ENCODE measurements around the gene PROSER1. TPM values are rescaled to one million over a fixed set of nuclear protein-coding genes. Genes with fewer than 3 reads are reported as not detected.

PROSER1 gene
- total RNA-seq, 1 donor from 2014 or later = 63.7 TPM

DNA sequence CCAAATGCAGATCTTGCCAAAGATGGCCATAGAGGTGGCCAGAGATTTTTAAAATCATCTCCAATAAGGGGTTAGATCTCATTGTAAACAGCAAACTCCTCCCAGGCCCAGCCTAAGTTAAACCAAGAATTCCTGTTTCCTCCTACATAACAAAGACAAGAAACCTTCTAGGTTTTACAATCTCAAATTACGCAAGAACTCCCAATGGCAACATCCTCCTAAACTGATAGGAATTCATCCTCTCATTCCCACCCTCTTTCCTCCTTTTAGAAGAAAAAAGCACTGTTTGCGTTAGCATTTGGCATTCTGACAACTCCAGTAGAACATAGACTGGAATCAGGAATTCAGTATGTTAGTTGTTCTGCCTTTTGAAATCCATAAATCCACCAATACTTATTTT is 14.6 kb downstream of the PROSER1 start:
- H3K4me1 Mint-ChIP-seq (ENCODE audit: low read depth, unreplicated experiment) = no peaks in the 10 kb centered on the region
- H3K4me3 Mint-ChIP-seq (ENCODE audit: unreplicated experiment) = no peak overlapping the region
- no peak for DNase-seq
- no peaks in the 10 kb centered on the region for H3K36me3 Mint-ChIP-seq (ENCODE audit: unreplicated experiment)
- H3K27me3 Mint-ChIP-seq (ENCODE audit: unreplicated experiment) = no peaks in the 10 kb centered on the region
- no peaks in the 10 kb centered on the region for H3K9me3 Mint-ChIP-seq (ENCODE audit: unreplicated experiment)
- TF ChIP-seq, protein P1, sequence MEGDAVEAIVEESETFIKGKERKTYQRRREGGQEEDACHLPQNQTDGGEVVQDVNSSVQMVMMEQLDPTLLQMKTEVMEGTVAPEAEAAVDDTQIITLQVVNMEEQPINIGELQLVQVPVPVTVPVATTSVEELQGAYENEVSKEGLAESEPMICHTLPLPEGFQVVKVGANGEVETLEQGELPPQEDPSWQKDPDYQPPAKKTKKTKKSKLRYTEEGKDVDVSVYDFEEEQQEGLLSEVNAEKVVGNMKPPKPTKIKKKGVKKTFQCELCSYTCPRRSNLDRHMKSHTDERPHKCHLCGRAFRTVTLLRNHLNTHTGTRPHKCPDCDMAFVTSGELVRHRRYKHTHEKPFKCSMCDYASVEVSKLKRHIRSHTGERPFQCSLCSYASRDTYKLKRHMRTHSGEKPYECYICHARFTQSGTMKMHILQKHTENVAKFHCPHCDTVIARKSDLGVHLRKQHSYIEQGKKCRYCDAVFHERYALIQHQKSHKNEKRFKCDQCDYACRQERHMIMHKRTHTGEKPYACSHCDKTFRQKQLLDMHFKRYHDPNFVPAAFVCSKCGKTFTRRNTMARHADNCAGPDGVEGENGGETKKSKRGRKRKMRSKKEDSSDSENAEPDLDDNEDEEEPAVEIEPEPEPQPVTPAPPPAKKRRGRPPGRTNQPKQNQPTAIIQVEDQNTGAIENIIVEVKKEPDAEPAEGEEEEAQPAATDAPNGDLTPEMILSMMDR (IDR thresholded peaks at IDR 0.05; ENCODE audit: partially characterized antibody, unreplicated experiment) = no peak
- no peak overlapping the region for H3K27ac Mint-ChIP-seq (ENCODE audit: unreplicated experiment)

DNA sequence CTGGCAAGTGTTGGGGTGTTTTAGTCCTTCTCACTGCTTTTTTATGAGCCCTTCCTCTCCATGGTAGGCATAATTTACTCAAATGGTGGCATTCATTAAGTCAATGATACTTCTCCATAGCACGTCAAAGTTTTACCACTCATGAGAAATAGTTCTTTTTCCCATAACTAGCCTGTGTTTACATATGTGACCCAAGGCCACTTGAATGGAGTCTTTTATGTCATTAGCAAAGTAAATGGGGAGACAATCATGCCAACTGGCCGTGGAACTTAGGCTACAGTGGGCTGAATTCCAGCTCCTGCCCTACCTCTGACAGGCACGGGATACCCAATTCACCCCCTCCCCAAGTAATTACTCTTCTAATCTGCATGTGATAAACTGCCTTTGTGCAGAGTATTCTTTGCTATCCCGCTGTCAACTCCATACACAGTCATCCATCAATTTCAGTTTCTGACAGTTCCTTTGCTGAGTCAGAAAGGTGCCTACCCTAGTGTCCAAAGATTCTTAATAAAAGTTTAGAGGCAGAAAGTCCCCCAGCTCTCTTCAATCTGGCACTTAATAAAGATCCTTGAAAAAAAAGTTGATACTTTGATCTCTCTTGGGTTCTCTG is 16.9 kb downstream of the PROSER1 start:
- no peaks in the 10 kb centered on the region for H3K36me3 Mint-ChIP-seq (ENCODE audit: unreplicated experiment)
- no peak overlapping the region for H3K4me3 Mint-ChIP-seq (ENCODE audit: unreplicated experiment)
- no peaks in the 10 kb centered on the region for H3K27me3 Mint-ChIP-seq (ENCODE audit: unreplicated experiment)
- H3K4me1 Mint-ChIP-seq (ENCODE audit: low read depth, unreplicated experiment) = no peaks in the 10 kb centered on the region
- TF ChIP-seq, protein P1 (IDR thresholded peaks at IDR 0.05; ENCODE audit: partially characterized antibody, unreplicated experiment) = no peak
- H3K9me3 Mint-ChIP-seq (ENCODE audit: unreplicated experiment) = no peaks in the 10 kb centered on the region
- no peak overlapping the region for H3K27ac Mint-ChIP-seq (ENCODE audit: unreplicated experiment)
- no peak for DNase-seq

DNA sequence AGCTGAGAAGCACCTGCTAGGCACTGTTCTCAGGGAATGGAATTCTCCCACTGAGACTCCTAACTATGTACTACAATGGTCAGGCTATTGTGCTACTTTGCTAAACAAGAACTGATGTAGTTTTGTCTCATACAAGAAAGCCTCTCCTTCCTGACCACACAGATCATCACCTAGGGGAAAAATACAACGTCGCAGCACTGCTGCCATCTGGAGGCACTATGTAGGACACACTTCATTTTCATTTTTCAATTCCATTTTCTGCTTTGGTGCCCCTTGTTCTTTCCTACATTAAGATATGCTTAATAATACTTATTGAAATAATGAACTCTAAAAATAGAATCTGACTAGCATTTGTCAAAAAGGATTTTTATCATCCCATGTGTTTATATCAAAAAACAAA is 21.1 kb downstream of the PROSER1 start:
- Mint-ChIP-seq H3K9me3 (ENCODE audit: unreplicated experiment) (no peaks in the 10 kb centered on the region), H3K4me3 (ENCODE audit: unreplicated experiment) (no peak overlapping the region), H3K36me3 (ENCODE audit: unreplicated experiment) (peaks cover 10% of the 10 kb centered on the region), H3K27me3 (ENCODE audit: unreplicated experiment) (no peaks in the 10 kb centered on the region), H3K4me1 (ENCODE audit: low read depth, unreplicated experiment) (no peaks in the 10 kb centered on the region), H3K27ac (ENCODE audit: unreplicated experiment) (no peak overlapping the region)
- peak; percentile 30 for DNase-seq
- TF ChIP-seq, protein P1 (IDR thresholded peaks at IDR 0.05; ENCODE audit: partially characterized antibody, unreplicated experiment) = peak; percentile 57

DNA sequence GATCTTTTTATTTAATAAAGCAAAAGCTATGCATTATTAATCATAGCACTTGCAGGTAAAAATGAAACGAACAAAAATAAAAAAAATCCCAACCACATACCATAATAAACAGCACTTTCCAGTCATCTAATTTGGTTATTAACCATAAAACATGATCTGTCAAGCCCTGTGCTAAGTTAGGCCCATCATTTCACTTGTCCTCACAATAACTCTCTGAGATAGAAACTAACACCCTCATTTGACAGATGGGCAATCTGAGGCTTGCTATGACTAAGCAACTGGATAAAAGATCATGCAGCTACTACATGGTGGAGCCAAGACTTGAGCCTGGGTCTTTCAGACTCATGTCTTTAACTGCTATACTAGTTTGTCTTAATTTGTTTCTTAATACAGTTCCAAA is 21.8 kb downstream of the PROSER1 start:
- DNase-seq = no peak
- TF ChIP-seq, protein P1 (IDR thresholded peaks at IDR 0.05; ENCODE audit: partially characterized antibody, unreplicated experiment) = no peak
- Mint-ChIP-seq H3K4me3 (ENCODE audit: unreplicated experiment) (no peak overlapping the region), H3K27me3 (ENCODE audit: unreplicated experiment) (no peaks in the 10 kb centered on the region), H3K27ac (ENCODE audit: unreplicated experiment) (no peak overlapping the region), H3K36me3 (ENCODE audit: unreplicated experiment) (peaks cover 10% of the 10 kb centered on the region), H3K4me1 (ENCODE audit: low read depth, unreplicated experiment) (no peaks in the 10 kb centered on the region), H3K9me3 (ENCODE audit: unreplicated experiment) (no peaks in the 10 kb centered on the region)

DNA sequence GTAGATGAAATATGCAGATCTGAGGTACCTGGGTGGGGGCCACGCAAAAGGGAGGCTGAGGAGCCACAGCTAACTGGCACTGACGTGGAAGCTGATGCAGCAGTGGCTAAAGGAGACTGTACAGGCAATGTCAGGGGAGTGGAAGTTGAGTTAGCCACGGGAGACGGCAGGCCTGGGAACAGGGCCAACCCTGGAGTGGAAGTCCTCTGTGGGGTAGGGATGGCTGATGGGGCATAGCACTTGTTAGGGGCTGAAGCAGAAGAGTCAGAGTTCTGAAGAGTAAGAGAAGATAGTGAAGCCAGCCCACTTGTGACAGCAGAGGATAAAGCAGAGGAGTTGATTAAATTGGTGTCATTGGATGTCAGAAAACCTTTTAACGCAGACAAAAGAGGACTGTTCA is 24.4 kb downstream of the PROSER1 start:
- no peak overlapping the region for H3K4me3 Mint-ChIP-seq (ENCODE audit: unreplicated experiment)

More for the DNA sequence above, 24.4 kb downstream of the PROSER1 start:
- no peaks in the 10 kb centered on the region for H3K9me3 Mint-ChIP-seq (ENCODE audit: unreplicated experiment)
- TF ChIP-seq, protein P1 (IDR thresholded peaks at IDR 0.05; ENCODE audit: partially characterized antibody, unreplicated experiment) = no peak
- no peaks in the 10 kb centered on the region for H3K27me3 Mint-ChIP-seq (ENCODE audit: unreplicated experiment)
- DNase-seq = no peak
- H3K27ac Mint-ChIP-seq (ENCODE audit: unreplicated experiment) = no peak overlapping the region
- peaks cover 10% of the 10 kb centered on the region for H3K36me3 Mint-ChIP-seq (ENCODE audit: unreplicated experiment)
- no peaks in the 10 kb centered on the region for H3K4me1 Mint-ChIP-seq (ENCODE audit: low read depth, unreplicated experiment)
